Cardiac fibroblast (primary cell): Measurements from ENCODE around the gene SH3PXD2B.

Source experiments
- DNase-seq, 2 donors: peaks; one replicate each; pipeline versions ENCODE4 v3.0.0 to v3.0.0-alpha.2; 2010; ENCODE audit warnings: low read depth in 2 of 2
- H3K4me3 ChIP-seq, 2 donors: replicated peaks in 1 of 2; 1 replicate in 1 of 2; 2 replicates in 1 of 2; pipeline ENCODE4 v1.5.1; 2011; ENCODE audit warnings: low read depth in 2 of 2, low read length in 2 of 2, mild to moderate bottlenecking in 2 of 2, moderate library complexity in 1 of 2
- CTCF ChIP-seq: IDR thresholded peaks from one replicate; pipeline ENCODE4 v1.5.1; 2011; ENCODE audit warnings: low read depth, mild to moderate bottlenecking, low read length, inconsistent platforms

SH3PXD2B gene

GRCh38 chr5:172420235-172420939, 33.9 kb downstream of the SH3PXD2B start:
- TF ChIP-seq CTCF, result no peak
- peak; percentile 87 to 98 for DNase-seq
- no peak overlapping the region for H3K4me3 ChIP-seq

- no peak overlapping the region for H3K4me3 ChIP-seq
- no peak for TF ChIP-seq CTCF
- DNase-seq, result no peak
Observed at GRCh38 chr5:172418862-172419814, 35.2 kb downstream of the SH3PXD2B start.

- no peak overlapping the region for H3K4me3 ChIP-seq
- TF ChIP-seq CTCF, result no peak
- peak; percentile 99 to 100 for DNase-seq
Observed at GRCh38 chr5:172417983-172418630, 36.2 kb downstream of the SH3PXD2B start.

- no peak overlapping the region for H3K4me3 ChIP-seq
- no peak for DNase-seq
- no peak for TF ChIP-seq CTCF
Observed at GRCh38 chr5:172417130-172417841, 37.0 kb downstream of the SH3PXD2B start.

GRCh38 chr5:172415362-172416275, 38.7 kb downstream of the SH3PXD2B start:
- TF ChIP-seq CTCF, result no peak

More at GRCh38 chr5:172415362-172416275, 38.7 kb downstream of the SH3PXD2B start:
- no peak for DNase-seq
- H3K4me3 ChIP-seq, result no peak overlapping the region
